Endodermal cell (in vitro differentiated cells): ENCODE data around the gene STEAP1B. TPM values are rescaled to one million over a fixed set of nuclear protein-coding genes. Genes with fewer than 3 reads are reported as not detected.
"Not testable (repeated sequence)": the region's sequence is repeated elsewhere in the genome, so short reads cannot be mapped to it uniquely, and the experiment has no call there.

Source experiments
- DNase-seq: peaks from one replicate; pipeline ENCODE4 v3.0.0-alpha.2; 2017
- H3K27ac ChIP-seq: 2 replicates; pipeline ENCODE4 v1.5.1; 2013; ENCODE audit warnings: mild to moderate bottlenecking, low read depth, low read length, moderate library complexity
- H3K27me3 ChIP-seq: 2 replicates; pipeline ENCODE4 v1.6.1; 2013; ENCODE audit warnings: mild to moderate bottlenecking, low read length, moderate library complexity; ENCODE audit not compliant: insufficient read depth, control insufficient read depth, poor library complexity, severe bottlenecking
- H3K36me3 ChIP-seq: 2 replicates; pipeline ENCODE4 v1.7.0; 2013; ENCODE audit warnings: mild to moderate bottlenecking, low read length, moderate library complexity; ENCODE audit not compliant: control insufficient read depth, insufficient read depth
- H3K4me1 ChIP-seq: one replicate; pipeline ENCODE4 v1.7.0; 2013; ENCODE audit warnings: low read length; ENCODE audit not compliant: control insufficient read depth, insufficient read depth
- H3K4me3 ChIP-seq: 2 replicates; pipeline ENCODE4 v1.5.1; 2013; ENCODE audit warnings: mild to moderate bottlenecking, low read length, moderate library complexity
- H3K9ac ChIP-seq: 2 replicates; pipeline ENCODE4 v1.6.1; 2013; ENCODE audit warnings: mild to moderate bottlenecking, low read length, moderate library complexity; ENCODE audit not compliant: poor library complexity, severe bottlenecking; ENCODE audit errors: extremely low read depth
- H3K9me3 ChIP-seq: 2 replicates; pipeline ENCODE4 v1.6.1; 2013; ENCODE audit warnings: mild to moderate bottlenecking, low read length, moderate library complexity; ENCODE audit not compliant: control insufficient read depth
- H3K27ac Mint-ChIP-seq: 2 replicates; pipeline ENCODE4 v1.8.0; 2020; ENCODE audit warnings: mixed read lengths
- H3K27me3 Mint-ChIP-seq: 2 replicates; pipeline ENCODE4 v1.8.0; 2021; ENCODE audit warnings: mild to moderate bottlenecking, mixed read lengths; ENCODE audit not compliant: insufficient read depth
- H3K36me3 Mint-ChIP-seq: 2 replicates; pipeline ENCODE4 v1.8.0; 2020; ENCODE audit warnings: low read depth, mixed read lengths
- H3K4me1 Mint-ChIP-seq: 2 replicates; pipeline ENCODE4 v1.8.0; 2020; ENCODE audit warnings: mixed read lengths
- H3K4me3 Mint-ChIP-seq: 2 replicates; pipeline ENCODE4 v1.8.0; 2020; ENCODE audit warnings: mild to moderate bottlenecking, moderate library complexity, mixed read lengths
- H3K9me3 Mint-ChIP-seq: 2 replicates; pipeline ENCODE4 v1.8.0; 2020; ENCODE audit warnings: mild to moderate bottlenecking, mixed read lengths
- CTCF ChIP-seq: fragments of 200-600 bp; sonication (generic); conservative IDR thresholded peaks from 2 replicates; pipeline ENCODE4 v1.5.0; 2021; ENCODE audit warnings: antibody characterized with exemption, mild to moderate bottlenecking
- WGBS, 2 experiments: methylation state at CpG; one replicate each; pipeline versions ENCODE4 v1.1.5 to v1.1.7; 2013; ENCODE audit warnings: missing lambda C conversion rate in 2 of 2, mixed read lengths in 1 of 2; ENCODE audit not compliant: insufficient coverage in 1 of 2, insufficient read length in 1 of 2; 5-methylcytosine and 5-hydroxymethylcytosine counted together
- total RNA-seq, 2 donors: library from RNA; stranded (reverse); fragmentation: NEBNext Ultra II Directional in 1 of 2; extraction: Animal tissue kit (Norgen Biotek cat#: 25700) in 1 of 2; gene quantifications; 2 replicates in 1 of 2; 3 replicates in 1 of 2; pipeline ENCODE4 v1.2.1, GENCODE V29; 2021

STEAP1B gene
- total RNA-seq, 2 donors from 2014 or later, result 30.5 to 54.2 TPM

GRCh38 chr7:22501336-22501735 is 1.3 kb upstream of the STEAP1B start:
- H3K27me3 ChIP-seq, H3K27ac ChIP-seq, H3K36me3 ChIP-seq, H3K9me3 Mint-ChIP-seq, DNase-seq, H3K4me3 ChIP-seq, H3K9me3 ChIP-seq, H3K27ac Mint-ChIP-seq, H3K9ac ChIP-seq, H3K4me3 Mint-ChIP-seq, H3K27me3 Mint-ChIP-seq, H3K36me3 Mint-ChIP-seq, H3K4me1 ChIP-seq: not testable (repeated sequence)
- 52 to 61% methylated on average over 4 of the region's 4 CpGs for WGBS, 2 experiments
- TF ChIP-seq CTCF, result peak; percentile 69
- H3K4me1 Mint-ChIP-seq, result peaks cover 14% of the 10 kb centered on the region

GRCh38 chr7:22499044-22499443 is 944 bp downstream of the STEAP1B start:
- DNase-seq, result no peak
- H3K4me1 ChIP-seq, result no peaks in the 10 kb centered on the region
- peaks cover 4% of the 10 kb centered on the region for H3K27me3 Mint-ChIP-seq
- H3K9me3 Mint-ChIP-seq, result no peaks in the 10 kb centered on the region
- no peaks in the 10 kb centered on the region for H3K27me3 ChIP-seq
- 84 to 95% methylated on average over 3 to 5 of the region's 5 CpGs for WGBS, 2 experiments
- peaks cover 4% of the 10 kb centered on the region for H3K36me3 Mint-ChIP-seq
- H3K9me3 ChIP-seq, result no peaks in the 10 kb centered on the region
- H3K27ac Mint-ChIP-seq, result no peak overlapping the region
- no peak overlapping the region for H3K4me3 ChIP-seq
- no peak overlapping the region for H3K9ac ChIP-seq
- no peak overlapping the region for H3K27ac ChIP-seq
- H3K4me3 Mint-ChIP-seq, result peak overlapping the region; percentile 44
- H3K36me3 ChIP-seq, result no peaks in the 10 kb centered on the region
- peaks cover 14% of the 10 kb centered on the region for H3K4me1 Mint-ChIP-seq
- no peak for TF ChIP-seq CTCF

GRCh38 chr7:22496912-22497311 is 3.1 kb downstream of the STEAP1B start:
- peaks cover 11% of the 10 kb centered on the region for H3K4me1 Mint-ChIP-seq
- H3K9me3 Mint-ChIP-seq, H3K27ac ChIP-seq, H3K36me3 ChIP-seq, H3K27me3 ChIP-seq, H3K36me3 Mint-ChIP-seq, H3K9ac ChIP-seq, H3K4me3 Mint-ChIP-seq, H3K4me3 ChIP-seq, H3K4me1 ChIP-seq, H3K27me3 Mint-ChIP-seq, DNase-seq, H3K9me3 ChIP-seq, H3K27ac Mint-ChIP-seq: not testable (repeated sequence)
- WGBS, 2 experiments, result 90% methylated on average over 1 of the region's 2 CpGs; no CpG with 5 or more reads in 1 of the 2 experiments

GRCh38 chr7:22496296-22496888 is 3.6 kb downstream of the STEAP1B start:
- not testable (repeated sequence) for H3K27ac Mint-ChIP-seq, H3K36me3 ChIP-seq, H3K9me3 Mint-ChIP-seq, H3K27me3 ChIP-seq, H3K9ac ChIP-seq, H3K27ac ChIP-seq, DNase-seq, H3K4me1 ChIP-seq, H3K4me3 ChIP-seq, H3K4me3 Mint-ChIP-seq, H3K9me3 ChIP-seq, H3K36me3 Mint-ChIP-seq, H3K27me3 Mint-ChIP-seq
- 98% methylated on average over 2 of the region's 6 CpGs; no CpG with 5 or more reads in 1 of the 2 experiments for WGBS, 2 experiments
- H3K4me1 Mint-ChIP-seq, result peaks cover 11% of the 10 kb centered on the region

- not testable (repeated sequence) for H3K9me3 Mint-ChIP-seq, H3K27ac Mint-ChIP-seq, H3K4me1 ChIP-seq, H3K9ac ChIP-seq, DNase-seq, H3K27me3 Mint-ChIP-seq, H3K9me3 ChIP-seq, H3K4me1 Mint-ChIP-seq, H3K27me3 ChIP-seq, H3K4me3 Mint-ChIP-seq, H3K4me3 ChIP-seq, H3K36me3 ChIP-seq, H3K27ac ChIP-seq
- peaks cover 11% of the 10 kb centered on the region for H3K36me3 Mint-ChIP-seq
- 97 to 100% methylated on average over 2 to 3 of the region's 4 CpGs for WGBS, 2 experiments
These were observed 6.6 kb downstream of the STEAP1B start for GRCh38 chr7:22493160-22493925.
